Body of pancreas (tissue), 4 donors: ENCODE results near the gene CXCR3. TPM values are rescaled to one million over a fixed set of nuclear protein-coding genes. Genes with fewer than 3 reads are reported as not detected.
"Not testable (repeated sequence)": the region's sequence is repeated elsewhere in the genome, so short reads cannot be mapped to it uniquely, and the experiment has no call there.

Experiments used
- ATAC-seq: fragments of 150-250 bp; one replicate; pipeline ENCODE4 v1.9.1; 2016
- DNase-seq, 4 donors: peaks; one replicate each; pipeline ENCODE4 v3.0.0-alpha.2; 2019
- H3K27ac ChIP-seq, 4 donors: fragments of 200-600 bp; sonication (generic); 1 replicate in 3 of 4; 2 replicates in 1 of 4; pipeline versions ENCODE4 v1.5.1 to v1.6.1; 2016 to 2019; ENCODE audit warnings: mild to moderate bottlenecking in 1 of 4, mixed read lengths in 1 of 4, moderate library complexity in 1 of 4
- H3K27me3 ChIP-seq, 2 donors: fragments of 200-600 bp; sonication (generic); one replicate each; pipeline ENCODE4 v1.6.0; 2016; ENCODE audit warnings: mild to moderate bottlenecking in 1 of 2
- H3K36me3 ChIP-seq, 2 donors: fragments of 200-600 bp; sonication (generic); replicated peaks in 1 of 2; 2 replicates each; pipeline ENCODE4 v1.5.1; 2016; ENCODE audit warnings: low read depth in 2 of 2; ENCODE audit not compliant: insufficient read depth in 1 of 2
- H3K4me1 ChIP-seq: fragments of 200-600 bp; sonication (generic); one replicate; pipeline ENCODE4 v1.6.0; 2016
- H3K4me3 ChIP-seq, 2 donors: fragments of 200-600 bp; sonication (generic); 1 replicate in 1 of 2; 2 replicates in 1 of 2; pipeline ENCODE4 v1.5.1; 2016 to 2019
- H3K9me3 ChIP-seq, 3 donors: fragments of 200-600 bp; sonication (generic); 1 replicate in 2 of 3; 2 replicates in 1 of 3; pipeline ENCODE4 v1.5.1; 2016
- CTCF ChIP-seq, 7 experiments: fragments of 450-650 bp in 4 of 7; fragments of 200-600 bp in 3 of 7; sonication (generic) in 3 of 7; IDR thresholded peaks; one replicate each; pipeline ENCODE4 v1.5.1; 2016 to 2019; ENCODE audit warnings: antibody characterized with exemption in 7 of 7
- POLR2A ChIP-seq, 3 donors: fragments of 450-650 bp; IDR thresholded peaks; one replicate each; pipeline ENCODE4 v1.6.1; 2016; ENCODE audit warnings: antibody characterized with exemption in 3 of 3, mild to moderate bottlenecking in 2 of 3
- WGBS, 2 donors: methylation state at CpG; one replicate each; pipeline ENCODE4 v1.1.5; 2017; 5-methylcytosine and 5-hydroxymethylcytosine counted together
- intact Hi-C: fragments of 100-400 bp; cut with DNase I; formaldehyde crosslinking; loops from one replicate; pipeline ENCODE4 v1.15.1; 2023
- total RNA-seq, 2 donors: library from RNA; depleted of rRNA; stranded (reverse); fragments of >200 nt; gene quantifications; one replicate each; pipeline ENCODE4 v1.1.0, GENCODE V29; 2016

Gene CXCR3
- total RNA-seq, 2 donors from 2014 or later: 0.78 TPM; not detected in 1

- Histone ChIP-seq H3K4me1 (no peaks in the 10 kb centered on the region), H3K27ac (no peak overlapping the region), H3K36me3 (peaks cover 0 to 2% of the 10 kb centered on the region in 2 donors), H3K9me3 (no peaks in the 10 kb centered on the region), H3K27me3 (no peaks in the 10 kb centered on the region), H3K4me3 (no peak overlapping the region)
- TF ChIP-seq CTCF (IDR thresholded peaks at IDR 0.05) (no peak), POLR2A (IDR thresholded peaks at IDR 0.05) (no peak)
- DNase-seq (no peak), ATAC-seq (no peak)
- 84% methylated on average over 2 of the region's 2 CpGs; no CpG with 5 or more reads in 1 of the 2 donors for WGBS, 2 donors
- intact Hi-C loops: no loop called here
Observed at GRCh38 chrX:71599965-71600364, 18.3 kb downstream of the CXCR3 start.

- H3K27ac ChIP-seq, DNase-seq, H3K4me1 ChIP-seq, H3K9me3 ChIP-seq, ATAC-seq, H3K36me3 ChIP-seq, H3K4me3 ChIP-seq, intact Hi-C loops, H3K27me3 ChIP-seq: not testable (repeated sequence)
- WGBS, 2 donors: 89% methylated on average over 5 of the region's 8 CpGs; no CpG with 5 or more reads in 1 of the 2 donors
Observed at GRCh38 chrX:71593210-71593609, 25.1 kb downstream of the CXCR3 start.

GRCh38 chrX:71586929-71587328 is 31.4 kb downstream of the CXCR3 start:
- H3K36me3 ChIP-seq: no peaks in the 10 kb centered on the region
- H3K4me3 ChIP-seq: no peak overlapping the region
- no peaks in the 10 kb centered on the region for H3K9me3 ChIP-seq
- 61 to 68% methylated on average over 2 of the region's 2 CpGs for WGBS, 2 donors
- ATAC-seq (peak; percentile 71), DNase-seq (no peak)
- intact Hi-C loops: no loop called here
- H3K4me1 ChIP-seq: peaks cover 6% of the 10 kb centered on the region
- no peak for TF ChIP-seq POLR2A (IDR thresholded peaks at IDR 0.05)
- TF ChIP-seq CTCF (IDR thresholded peaks at IDR 0.05): no peak
- H3K27ac ChIP-seq: no peak overlapping the region
- no peaks in the 10 kb centered on the region for H3K27me3 ChIP-seq

GRCh38 chrX:71581210-71581609 is 37.1 kb downstream of the CXCR3 start:
- H3K4me3 ChIP-seq: no peak overlapping the region
- no peaks in the 10 kb centered on the region for H3K36me3 ChIP-seq
- ATAC-seq (no peak), DNase-seq (no peak)
- intact Hi-C loops: no loop called here
- no peak for TF ChIP-seq CTCF (IDR thresholded peaks at IDR 0.05)
- TF ChIP-seq POLR2A (IDR thresholded peaks at IDR 0.05): no peak
- no peaks in the 10 kb centered on the region for H3K4me1 ChIP-seq
- WGBS, 2 donors: 50% methylated on average over 5 of the region's 5 CpGs
- no peak overlapping the region for H3K27ac ChIP-seq
- H3K27me3 ChIP-seq: no peaks in the 10 kb centered on the region
- H3K9me3 ChIP-seq: no peaks in the 10 kb centered on the region

- Histone ChIP-seq H3K27ac (no peak overlapping the region), H3K4me1 (no peaks in the 10 kb centered on the region), H3K4me3 (no peak overlapping the region), H3K27me3 (no peaks in the 10 kb centered on the region), H3K9me3 (no peaks in the 10 kb centered on the region), H3K36me3 (no peaks in the 10 kb centered on the region)
- 83 to 98% methylated on average over 4 to 7 of the region's 7 CpGs for WGBS, 2 donors
- no peak for DNase-seq
- ATAC-seq: no peak
- no peak for TF ChIP-seq CTCF (IDR thresholded peaks at IDR 0.05)
- TF ChIP-seq POLR2A (IDR thresholded peaks at IDR 0.05): no peak
- intact Hi-C loops: loop anchor here (10.0 kb wide), 1 partner anchor 175 kb away; no protein-coding TSS in a partner anchor
Observed at GRCh38 chrX:71579990-71580380, 38.3 kb downstream of the CXCR3 start.
